Pancreas (tissue), 10 donors: ENCODE results near the gene IQSEC1. TPM values are rescaled to one million over a fixed set of nuclear protein-coding genes. Genes with fewer than 3 reads are reported as not detected.
"Not testable (repeated sequence)": the region's sequence is repeated elsewhere in the genome, so short reads cannot be mapped to it uniquely, and the experiment has no call there.

Experiments used
- ATAC-seq, 4 donors: fragments of 200-7000 bp; cut with Tn5 transposase; one replicate each; pipeline versions ENCODE4 v1.8.0 to v1.9.1; 2020; ENCODE audit warnings: mild to moderate bottlenecking in 4 of 4, moderate library complexity in 4 of 4
- DNase-seq, 6 donors: peaks; one replicate each; pipeline ENCODE4 v3.0.0-alpha.2; 2020
- FAIRE-seq: peaks from 2 replicates; lab custom pipeline; 2012; peaks lifted over from hg19 to GRCh38; lab: Jason Lieb, UNC
- H3K27ac ChIP-seq, 4 donors: fragments of 200-600 bp; sonication (generic); 1 replicate in 3 of 4; 2 replicates in 1 of 4; pipeline versions ENCODE4 v1.5.0 to v1.8.0; 2020
- H3K27me3 ChIP-seq, 4 donors: fragments of 200-600 bp; one replicate each; pipeline ENCODE4 v1.8.0; 2021
- H3K36me3 ChIP-seq, 3 donors: fragments of 200-600 bp; sonication (generic) in 1 of 3; one replicate each; pipeline versions ENCODE4 v1.5.0 to v1.8.0; 2020 to 2021
- H3K4me1 ChIP-seq, 3 donors: fragments of 200-600 bp; one replicate each; pipeline ENCODE4 v1.8.0; 2021
- H3K4me3 ChIP-seq, 4 donors: fragments of 200-600 bp; sonication (generic) in 2 of 4; one replicate each; pipeline versions ENCODE4 v1.5.0 to v1.8.0; 2020 to 2021
- H3K9me3 ChIP-seq, 4 donors: fragments of 200-600 bp; one replicate each; pipeline ENCODE4 v1.8.0; 2021
- WGBS, 2 donors: extraction: QIAGEN DNeasy Blood & Tissue Kit; methylation state at CpG; one replicate each; pipeline ENCODE4 v1.1.7; 2013; 5-methylcytosine and 5-hydroxymethylcytosine counted together
- intact Hi-C, 3 donors: fragments of 100-400 bp; cut with DNase I; formaldehyde crosslinking; loops; one replicate each; pipeline versions ENCODE4 v1.11.1 to v1.14.2; 2022
- polyA plus RNA-seq, 2 donors: library from polyadenylated mRNA; stranded (reverse); fragments of 200-250 nt; gene quantifications; one replicate each; pipeline ENCODE4 v1.2.3, GENCODE V29; 2013
- total RNA-seq, 6 donors: library from RNA; stranded (reverse); fragmentation: NEBNext Ultra II Directional in 4 of 6; extraction: Animal tissue kit (Norgen Biotek cat#: 25700) in 4 of 6; gene quantifications; one replicate each; pipeline versions ENCODE4 v1.2.1 to v1.2.4, GENCODE V29; 2021 to 2023
- TF ChIP-seq, protein P1 (sequence below), 4 donors: fragments of 200-600 bp; sonication (generic) in 3 of 4; IDR thresholded peaks; one replicate each; pipeline versions ENCODE4 v1.5.0 to v1.8.0; 2021; ENCODE audit warnings: antibody characterized with exemption in 4 of 4
- donor health status: healthy with polysubstance abuse.
- donor health status: DM: no; HTN: no; CAD: no; lungs with moderate emphysema.
- donor health status: DM: no; HTN: no; CAD: no.
- donor health status: control.
- donor health status: control.
- donor health status: Bipolar disorder and iron deficiency.
- donor health status: DM: yes; HTN: yes; CAD: no.
- donor health status: DM: no; HTN: no; CAD: no.
- donor health status: DM: no; HTN: no; CAD: no.
- donor health status: DM: yes; HTN: yes; CAD: no.

Gene IQSEC1
- total and polyA plus RNA-seq, 8 donors = 15.0 to 27.9 (median 23.1) TPM

DNA sequence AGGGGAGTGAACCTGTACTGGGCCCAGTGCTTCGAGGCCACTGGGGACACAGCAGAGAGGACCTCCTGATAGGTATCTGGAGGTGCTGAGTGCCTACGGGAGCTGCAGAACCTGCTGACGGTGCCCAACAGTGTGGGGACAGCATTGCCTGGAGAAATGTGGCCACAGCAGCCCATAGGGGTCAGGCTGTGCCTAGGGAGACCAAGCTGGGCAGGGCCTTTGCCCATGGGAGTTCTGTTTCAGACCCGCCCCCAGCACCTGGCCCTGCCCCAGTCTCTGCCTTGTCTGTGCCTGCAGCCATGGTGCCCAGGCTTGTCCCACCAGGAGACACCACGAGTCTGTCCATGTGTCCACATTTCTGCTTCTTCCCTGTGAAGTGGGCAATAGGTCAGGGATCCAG is 216.6 kb downstream of the IQSEC1 start:
- TF ChIP-seq, protein P1, sequence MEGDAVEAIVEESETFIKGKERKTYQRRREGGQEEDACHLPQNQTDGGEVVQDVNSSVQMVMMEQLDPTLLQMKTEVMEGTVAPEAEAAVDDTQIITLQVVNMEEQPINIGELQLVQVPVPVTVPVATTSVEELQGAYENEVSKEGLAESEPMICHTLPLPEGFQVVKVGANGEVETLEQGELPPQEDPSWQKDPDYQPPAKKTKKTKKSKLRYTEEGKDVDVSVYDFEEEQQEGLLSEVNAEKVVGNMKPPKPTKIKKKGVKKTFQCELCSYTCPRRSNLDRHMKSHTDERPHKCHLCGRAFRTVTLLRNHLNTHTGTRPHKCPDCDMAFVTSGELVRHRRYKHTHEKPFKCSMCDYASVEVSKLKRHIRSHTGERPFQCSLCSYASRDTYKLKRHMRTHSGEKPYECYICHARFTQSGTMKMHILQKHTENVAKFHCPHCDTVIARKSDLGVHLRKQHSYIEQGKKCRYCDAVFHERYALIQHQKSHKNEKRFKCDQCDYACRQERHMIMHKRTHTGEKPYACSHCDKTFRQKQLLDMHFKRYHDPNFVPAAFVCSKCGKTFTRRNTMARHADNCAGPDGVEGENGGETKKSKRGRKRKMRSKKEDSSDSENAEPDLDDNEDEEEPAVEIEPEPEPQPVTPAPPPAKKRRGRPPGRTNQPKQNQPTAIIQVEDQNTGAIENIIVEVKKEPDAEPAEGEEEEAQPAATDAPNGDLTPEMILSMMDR (IDR thresholded peaks at IDR 0.05) = no peak
- Histone ChIP-seq H3K36me3 (no peaks in the 10 kb centered on the region), H3K4me3 (no peak overlapping the region), H3K4me1 (no peaks in the 10 kb centered on the region), H3K9me3 (no peaks in the 10 kb centered on the region), H3K27me3 (no peaks in the 10 kb centered on the region), H3K27ac (no peak overlapping the region)
- FAIRE-seq (no peak), ATAC-seq (no peak), DNase-seq (no peak)
- intact Hi-C loops = no loop called here
- 82 to 93% methylated on average over 5 of the region's 5 CpGs for WGBS, 2 donors

DNA sequence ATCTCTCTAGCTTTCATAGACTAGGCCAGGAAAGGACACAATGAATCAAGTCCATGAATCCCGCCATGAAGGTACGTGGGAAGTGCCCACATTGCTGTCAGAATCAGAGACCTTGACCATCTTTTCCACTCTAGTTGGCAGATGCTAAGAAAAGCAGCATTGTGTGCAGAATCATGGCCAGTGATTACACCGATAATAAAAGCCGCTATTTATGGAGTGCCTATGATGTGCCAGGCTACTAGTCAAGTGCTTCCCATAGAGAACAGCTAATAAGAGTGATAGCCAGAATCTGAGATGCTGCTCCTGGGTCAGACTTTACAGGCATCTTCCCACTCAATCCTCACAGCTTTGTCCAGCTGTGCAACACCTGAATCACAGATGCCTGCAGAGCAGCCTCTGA is 218.7 kb downstream of the IQSEC1 start:
- FAIRE-seq = no peak
- intact Hi-C loops = no loop called here

DNA sequence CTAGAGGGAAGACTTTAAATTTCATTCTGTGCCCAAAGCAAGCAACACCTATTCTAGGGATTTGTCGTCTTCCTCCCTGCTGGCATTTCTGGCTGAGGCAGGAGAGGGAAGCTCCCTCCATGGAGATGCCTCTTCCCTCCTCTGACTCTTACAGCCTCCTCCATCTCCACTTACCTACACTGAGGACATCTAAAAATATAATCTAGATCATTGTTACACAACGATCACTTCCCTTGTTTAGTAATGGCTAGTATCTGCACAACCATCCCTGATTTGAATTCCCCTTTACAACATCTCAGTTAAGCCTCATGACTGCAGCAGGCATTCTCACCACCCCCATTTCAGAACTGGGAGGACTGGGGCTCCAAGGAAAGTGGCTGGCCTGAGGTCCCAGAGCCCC is 219.4 kb downstream of the IQSEC1 start:
- H3K9me3 ChIP-seq, FAIRE-seq, ATAC-seq, H3K4me1 ChIP-seq, H3K27me3 ChIP-seq, intact Hi-C loops, H3K4me3 ChIP-seq, H3K27ac ChIP-seq, DNase-seq, H3K36me3 ChIP-seq: not testable (repeated sequence)
- 71 to 72% methylated on average over 2 of the region's 2 CpGs for WGBS, 2 donors

More for the DNA sequence above, 218.7 kb downstream of the IQSEC1 start:
- ATAC-seq (no peak), DNase-seq (no peak)
- H3K4me3 ChIP-seq = no peak overlapping the region
- no peak overlapping the region for H3K27ac ChIP-seq
- H3K36me3 ChIP-seq = no peaks in the 10 kb centered on the region
- no peaks in the 10 kb centered on the region for H3K9me3 ChIP-seq
- TF ChIP-seq, protein P1 (IDR thresholded peaks at IDR 0.05) = no peak
- no peaks in the 10 kb centered on the region for H3K4me1 ChIP-seq
- H3K27me3 ChIP-seq = no peaks in the 10 kb centered on the region
- WGBS, 2 donors = 57 to 59% methylated on average over 4 of the region's 4 CpGs

DNA sequence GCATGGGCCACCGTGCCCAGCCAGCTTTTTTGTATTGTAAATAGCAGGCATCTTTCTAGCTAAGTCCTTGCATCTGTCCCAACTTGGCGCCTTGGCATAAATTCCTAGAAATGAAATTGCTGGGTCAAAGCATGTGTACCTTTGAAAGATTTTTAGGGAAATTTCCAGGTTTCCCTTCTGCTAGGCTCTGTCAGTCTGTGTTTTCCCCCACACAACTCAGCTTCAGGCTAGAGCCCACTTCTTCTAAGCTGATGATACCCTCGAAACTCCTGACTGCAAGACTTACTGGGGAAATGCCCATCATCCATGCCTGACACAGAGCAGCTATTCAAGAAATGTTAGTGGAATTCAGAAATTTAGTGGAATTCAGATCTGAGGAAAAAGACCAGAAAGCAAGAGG is 221.0 kb downstream of the IQSEC1 start:
- no peak overlapping the region for H3K27ac ChIP-seq
- TF ChIP-seq, protein P1 (IDR thresholded peaks at IDR 0.05) = no peak
- no peaks in the 10 kb centered on the region for H3K9me3 ChIP-seq
- intact Hi-C loops = no loop called here
- H3K36me3 ChIP-seq = no peaks in the 10 kb centered on the region
- FAIRE-seq = no peak
- peaks cover 6 to 11% (median 8%) of the 10 kb centered on the region in 3 donors for H3K4me1 ChIP-seq
- no peak for DNase-seq
- H3K27me3 ChIP-seq = no peaks in the 10 kb centered on the region
- ATAC-seq = no peak
- H3K4me3 ChIP-seq = no peak overlapping the region
- 80 to 83% methylated on average over 3 of the region's 3 CpGs for WGBS, 2 donors

Other genes with a start within 250 kb of the IQSEC1 start
- 1,000 to 10,000 TPM in 4 of 6 donors, 100 to 1,000 TPM in 2; 931 to 1,623 (median 1,120) TPM for gene RPL32, start 231.9 kb downstream of the IQSEC1 start, total RNA-seq
- gene RPL32, start 231.9 kb downstream of the IQSEC1 start, polyA plus RNA-seq = 1,000 to 10,000 TPM; 1,584 to 1,793 TPM